ENCODE results near the gene MRPL17.

The MRPL17 gene

GRCh38 chr11:6640036-6640984 lies 42.8 kb downstream of the MRPL17 start:
- Histone ChIP-seq H3K4me1 (ENCODE audit: control insufficient read depth in 1 of 2, insufficient read depth in 2 of 2, low read length in 2 of 2) (peaks cover 18 to 40% of the 10 kb centered on the region in 2 donors), H3K36me3 (ENCODE audit: control insufficient read depth in 1 of 2, insufficient read depth in 2 of 2, low read length in 2 of 2) (peaks cover 3 to 19% of the 10 kb centered on the region in 2 donors), H3K27ac (ENCODE audit: low read length) (no peak overlapping the region), H3K4me3 (ENCODE audit: low read depth in 1 of 2, low read length in 2 of 2) (no peak overlapping the region), H3K9me3 (ENCODE audit: control insufficient read depth in 1 of 2, low read length in 2 of 2) (no peaks in the 10 kb centered on the region), H3K27me3 (ENCODE audit: low read depth, low read length) (no peaks in the 10 kb centered on the region)

- no peak overlapping the region for H3K4me3 ChIP-seq (ENCODE audit: low read depth in 1 of 2, low read length in 2 of 2)
- H3K4me1 ChIP-seq (ENCODE audit: control insufficient read depth in 1 of 2, insufficient read depth in 2 of 2, low read length in 2 of 2), result peaks cover 24 to 50% of the 10 kb centered on the region in 2 donors
- no peaks in the 10 kb centered on the region for H3K27me3 ChIP-seq (ENCODE audit: low read depth, low read length)
- H3K27ac ChIP-seq (ENCODE audit: low read length), result peak overlapping the region; percentile 54
- no peaks in the 10 kb centered on the region for H3K9me3 ChIP-seq (ENCODE audit: control insufficient read depth in 1 of 2, low read length in 2 of 2)
- H3K36me3 ChIP-seq (ENCODE audit: control insufficient read depth in 1 of 2, insufficient read depth in 2 of 2, low read length in 2 of 2), result peaks cover 3 to 26% of the 10 kb centered on the region in 2 donors
Observed at GRCh38 chr11:6638429-6638828, 44.7 kb downstream of the MRPL17 start.

GRCh38 chr11:6637871-6638270 lies 45.3 kb downstream of the MRPL17 start:
- H3K4me3 ChIP-seq (ENCODE audit: low read depth in 1 of 2, low read length in 2 of 2), result no peak overlapping the region
- no peaks in the 10 kb centered on the region for H3K27me3 ChIP-seq (ENCODE audit: low read depth, low read length)
- H3K36me3 ChIP-seq (ENCODE audit: control insufficient read depth in 1 of 2, insufficient read depth in 2 of 2, low read length in 2 of 2), result peaks cover 6 to 31% of the 10 kb centered on the region in 2 donors
- H3K27ac ChIP-seq (ENCODE audit: low read length), result peak overlapping the region; percentile 54
- H3K4me1 ChIP-seq (ENCODE audit: control insufficient read depth in 1 of 2, insufficient read depth in 2 of 2, low read length in 2 of 2), result peaks cover 24 to 50% of the 10 kb centered on the region in 2 donors
- H3K9me3 ChIP-seq (ENCODE audit: control insufficient read depth in 1 of 2, low read length in 2 of 2), result no peaks in the 10 kb centered on the region

- Histone ChIP-seq H3K4me3 (ENCODE audit: low read depth in 1 of 2, low read length in 2 of 2) (no peak overlapping the region), H3K27me3 (ENCODE audit: low read depth, low read length) (no peaks in the 10 kb centered on the region), H3K4me1 (ENCODE audit: control insufficient read depth in 1 of 2, insufficient read depth in 2 of 2, low read length in 2 of 2) (peaks cover 24 to 50% of the 10 kb centered on the region in 2 donors), H3K36me3 (ENCODE audit: control insufficient read depth in 1 of 2, insufficient read depth in 2 of 2, low read length in 2 of 2) (peaks cover 10 to 45% of the 10 kb centered on the region in 2 donors), H3K27ac (ENCODE audit: low read length) (no peak overlapping the region), H3K9me3 (ENCODE audit: control insufficient read depth in 1 of 2, low read length in 2 of 2) (no peaks in the 10 kb centered on the region)
Observed at GRCh38 chr11:6636480-6636879, 46.7 kb downstream of the MRPL17 start.

- Histone ChIP-seq H3K27ac (ENCODE audit: low read length) (peak overlapping the region; percentile 88), H3K9me3 (ENCODE audit: control insufficient read depth in 1 of 2, low read length in 2 of 2) (no peaks in the 10 kb centered on the region), H3K36me3 (ENCODE audit: control insufficient read depth in 1 of 2, insufficient read depth in 2 of 2, low read length in 2 of 2) (peaks cover 15 to 46% of the 10 kb centered on the region in 2 donors), H3K4me3 (ENCODE audit: low read depth in 1 of 2, low read length in 2 of 2) (no peak overlapping the region), H3K27me3 (ENCODE audit: low read depth, low read length) (no peaks in the 10 kb centered on the region), H3K4me1 (ENCODE audit: control insufficient read depth in 1 of 2, insufficient read depth in 2 of 2, low read length in 2 of 2) (peaks cover 24 to 50% of the 10 kb centered on the region in 2 donors)
Observed at GRCh38 chr11:6635082-6635932, 47.8 kb downstream of the MRPL17 start.

- no peaks in the 10 kb centered on the region for H3K9me3 ChIP-seq (ENCODE audit: control insufficient read depth in 1 of 2, low read length in 2 of 2)
- no peaks in the 10 kb centered on the region for H3K27me3 ChIP-seq (ENCODE audit: low read depth, low read length)
- peaks cover 12 to 44% of the 10 kb centered on the region in 2 donors for H3K36me3 ChIP-seq (ENCODE audit: control insufficient read depth in 1 of 2, insufficient read depth in 2 of 2, low read length in 2 of 2)
- H3K4me3 ChIP-seq (ENCODE audit: low read depth in 1 of 2, low read length in 2 of 2), result no peak overlapping the region
- H3K27ac ChIP-seq (ENCODE audit: low read length), result peak overlapping the region; percentile 88
- peaks cover 24 to 45% of the 10 kb centered on the region in 2 donors for H3K4me1 ChIP-seq (ENCODE audit: control insufficient read depth in 1 of 2, insufficient read depth in 2 of 2, low read length in 2 of 2)
Observed at GRCh38 chr11:6634534-6634933, 48.6 kb downstream of the MRPL17 start.

- Histone ChIP-seq H3K27me3 (ENCODE audit: low read depth, low read length) (no peaks in the 10 kb centered on the region), H3K4me3 (ENCODE audit: low read depth in 1 of 2, low read length in 2 of 2) (no peak overlapping the region), H3K27ac (ENCODE audit: low read length) (no peak overlapping the region), H3K9me3 (ENCODE audit: control insufficient read depth in 1 of 2, low read length in 2 of 2) (no peaks in the 10 kb centered on the region), H3K4me1 (ENCODE audit: control insufficient read depth in 1 of 2, insufficient read depth in 2 of 2, low read length in 2 of 2) (peaks cover 24 to 38% of the 10 kb centered on the region in 2 donors), H3K36me3 (ENCODE audit: control insufficient read depth in 1 of 2, insufficient read depth in 2 of 2, low read length in 2 of 2) (peaks cover 12 to 51% of the 10 kb centered on the region in 2 donors)
Observed at GRCh38 chr11:6633422-6634408, 49.4 kb downstream of the MRPL17 start.

GRCh38 chr11:6632116-6633073 lies 50.7 kb downstream of the MRPL17 start:
- H3K27me3 ChIP-seq (ENCODE audit: low read depth, low read length), result no peaks in the 10 kb centered on the region
- H3K4me1 ChIP-seq (ENCODE audit: control insufficient read depth in 1 of 2, insufficient read depth in 2 of 2, low read length in 2 of 2), result peaks cover 14 to 25% of the 10 kb centered on the region in 2 donors
- no peaks in the 10 kb centered on the region for H3K9me3 ChIP-seq (ENCODE audit: control insufficient read depth in 1 of 2, low read length in 2 of 2)
- H3K27ac ChIP-seq (ENCODE audit: low read length), result no peak overlapping the region
- peaks cover 16 to 56% of the 10 kb centered on the region in 2 donors for H3K36me3 ChIP-seq (ENCODE audit: control insufficient read depth in 1 of 2, insufficient read depth in 2 of 2, low read length in 2 of 2)
- no peak overlapping the region for H3K4me3 ChIP-seq (ENCODE audit: low read depth in 1 of 2, low read length in 2 of 2)

- Histone ChIP-seq H3K27me3 (ENCODE audit: low read depth, low read length) (no peaks in the 10 kb centered on the region), H3K9me3 (ENCODE audit: control insufficient read depth in 1 of 2, low read length in 2 of 2) (no peaks in the 10 kb centered on the region), H3K27ac (ENCODE audit: low read length) (no peak overlapping the region), H3K4me1 (ENCODE audit: control insufficient read depth in 1 of 2, insufficient read depth in 2 of 2, low read length in 2 of 2) (peaks cover 12 to 21% of the 10 kb centered on the region in 2 donors), H3K4me3 (ENCODE audit: low read depth in 1 of 2, low read length in 2 of 2) (no peak overlapping the region), H3K36me3 (ENCODE audit: control insufficient read depth in 1 of 2, insufficient read depth in 2 of 2, low read length in 2 of 2) (peaks cover 25 to 66% of the 10 kb centered on the region in 2 donors)
Observed at GRCh38 chr11:6631361-6631890, 51.7 kb downstream of the MRPL17 start.

All from muscle layer of duodenum (tissue), 2 donors.